VCaP (cell line): ENCODE results near the gene CLCA1.
"Not testable (repeated sequence)": the region's sequence is repeated elsewhere in the genome, so short reads cannot be mapped to it uniquely, and the experiment has no call there.

ENCODE experiments used
- H3K27ac ChIP-seq: fragments of 450-650 bp; 2 replicates; pipeline ENCODE4 v1.5.1; 2017
- CTCF ChIP-seq: fragments of 450-650 bp; conservative IDR thresholded peaks from 2 replicates; pipeline ENCODE4 v1.5.1; 2017; ENCODE audit warnings: mild to moderate bottlenecking, moderate library complexity

Gene CLCA1

GRCh38 chr1:86489242-86489878 lies 20.6 kb downstream of the CLCA1 start:
- no peak overlapping the region for H3K27ac ChIP-seq
- no peak for TF ChIP-seq CTCF

- H3K27ac ChIP-seq: no peak overlapping the region
- TF ChIP-seq CTCF: no peak
These were observed 22.6 kb downstream of the CLCA1 start for GRCh38 chr1:86491171-86491950.

GRCh38 chr1:86498281-86498680 lies 29.6 kb downstream of the CLCA1 start:
- no peak for TF ChIP-seq CTCF

DNA sequence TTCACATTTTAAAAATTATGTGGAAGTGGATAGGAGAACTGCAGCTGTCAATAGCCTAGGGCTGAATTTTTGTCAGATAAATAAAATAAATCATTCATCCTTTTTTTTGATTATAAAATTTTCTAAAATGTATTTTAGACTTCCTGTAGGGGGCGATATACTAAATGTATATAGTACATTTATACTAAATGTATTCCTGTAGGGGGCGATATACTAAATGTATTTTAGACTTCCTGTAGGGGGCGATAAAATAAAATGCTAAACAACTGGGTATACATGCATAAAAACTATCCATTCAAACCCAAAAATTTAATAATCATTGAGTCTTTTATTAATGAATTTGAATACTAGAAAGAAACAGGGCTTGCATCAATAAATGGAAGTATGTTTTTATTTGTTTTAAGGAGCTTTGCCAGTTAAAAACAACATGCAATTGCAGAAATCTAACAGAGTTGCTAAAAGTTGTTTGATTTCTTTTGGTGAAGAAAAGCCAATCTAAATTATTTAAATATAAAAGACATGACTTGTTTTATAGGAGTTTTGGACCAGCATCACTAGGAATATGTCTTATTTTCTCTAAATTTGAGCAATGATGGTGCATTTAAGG lies 31.4 kb downstream of the CLCA1 start:
- H3K27ac ChIP-seq: no peak overlapping the region
- peak; percentile 74 for TF ChIP-seq CTCF

More at GRCh38 chr1:86498281-86498680, 29.6 kb downstream of the CLCA1 start:
- H3K27ac ChIP-seq: no peak overlapping the region

- no peak for TF ChIP-seq CTCF
- H3K27ac ChIP-seq: no peak overlapping the region
These were observed 32.0 kb downstream of the CLCA1 start for GRCh38 chr1:86500714-86501113.

- H3K27ac ChIP-seq: not testable (repeated sequence)
- TF ChIP-seq CTCF: peak; percentile 68
These were observed 33.5 kb downstream of the CLCA1 start for GRCh38 chr1:86502125-86502646.

DNA sequence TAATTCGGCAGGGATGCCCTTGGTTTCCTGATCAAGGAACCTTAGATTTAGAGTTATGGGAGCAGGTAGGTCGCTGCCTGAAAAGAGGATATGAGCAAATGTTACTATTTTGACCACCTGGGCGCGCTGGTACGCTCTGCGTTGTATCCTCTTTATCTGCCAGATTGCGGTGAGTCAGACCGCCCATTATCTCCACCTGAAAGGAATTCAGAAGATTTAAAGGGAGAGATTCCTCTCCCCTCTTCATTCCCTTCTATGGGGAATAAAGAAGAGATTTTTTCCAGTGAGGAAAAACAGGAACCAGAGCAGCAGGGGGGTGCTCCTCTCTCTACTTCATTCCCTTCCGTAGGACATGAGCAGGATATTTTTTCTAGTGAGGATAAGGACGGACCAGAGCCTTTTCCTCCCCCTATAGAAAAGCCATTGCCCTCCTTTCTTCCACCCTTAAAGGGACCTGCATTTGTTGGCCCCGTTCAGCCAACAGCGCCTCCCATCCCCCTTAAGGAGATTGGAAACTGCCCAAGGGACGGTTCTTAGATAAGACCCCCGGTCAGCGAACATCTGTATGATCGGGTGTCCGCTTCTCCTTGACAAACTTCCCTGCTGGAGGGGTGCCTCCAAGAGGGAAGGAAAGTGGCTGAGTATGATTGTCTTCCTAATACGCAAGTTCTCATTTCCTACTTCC lies 34.1 kb downstream of the CLCA1 start:
- no peak for TF ChIP-seq CTCF
- peak overlapping the region; percentile 73 for H3K27ac ChIP-seq
